Cortex of kidney (tissue), 1 donor: Measurements from ENCODE around the gene ZPBP.

Source experiments
- DNase-seq: peaks from one replicate; lab custom pipeline; 2025; lab: John Stamatoyannopoulos, UW

ZPBP gene

GRCh38 chr7:50092579-50093491 is at the start of gene ZPBP:
Gene ZPBP, minus strand, starts transcription at chr7:50093246. Its CDS starts 52 bp downstream, at chr7:50093194.
- DNase-seq, result no peak

- DNase-seq, result no peak
Measured at GRCh38 chr7:50142425-50143017, 49.5 kb upstream of the ZPBP start.

- DNase-seq, result no peak
Measured at GRCh38 chr7:50141854-50142253, 48.8 kb upstream of the ZPBP start.

- no peak for DNase-seq
Measured at GRCh38 chr7:50141131-50141530, 48.1 kb upstream of the ZPBP start.

- DNase-seq, result no peak
Measured at GRCh38 chr7:50140688-50141087, 47.6 kb upstream of the ZPBP start.

GRCh38 chr7:50138101-50138500 is 45.1 kb upstream of the ZPBP start:
- DNase-seq, result no peak

GRCh38 chr7:50125766-50126165 is 32.7 kb upstream of the ZPBP start:
- no peak for DNase-seq

- no peak for DNase-seq
Measured at GRCh38 chr7:50121286-50121685, 28.2 kb upstream of the ZPBP start.

GRCh38 chr7:50119815-50120637 is 27.0 kb upstream of the ZPBP start:
- no peak for DNase-seq

- no peak for DNase-seq
Measured at GRCh38 chr7:50112250-50112649, 19.2 kb upstream of the ZPBP start.

GRCh38 chr7:50101873-50102272 is 8.8 kb upstream of the ZPBP start:
- DNase-seq, result no peak

GRCh38 chr7:50095634-50096033 is 2.6 kb upstream of the ZPBP start:
- DNase-seq, result no peak

- no peak for DNase-seq
Measured at GRCh38 chr7:50088463-50089129, 4.5 kb downstream of the ZPBP start.

- DNase-seq, result no peak
Measured at GRCh38 chr7:50085344-50085743, 7.7 kb downstream of the ZPBP start.

- no peak for DNase-seq
Measured at GRCh38 chr7:50073093-50073492, 20.0 kb downstream of the ZPBP start.

- DNase-seq, result no peak
Measured at GRCh38 chr7:50069613-50070012, 23.4 kb downstream of the ZPBP start.

- no peak for DNase-seq
Measured at GRCh38 chr7:50068850-50069551, 24.0 kb downstream of the ZPBP start.

- no peak for DNase-seq
Measured at GRCh38 chr7:50068026-50068425, 25.0 kb downstream of the ZPBP start.

- no peak for DNase-seq
Measured at GRCh38 chr7:50062951-50063350, 30.1 kb downstream of the ZPBP start.

- DNase-seq, result no peak
Measured at GRCh38 chr7:50056131-50056530, 36.9 kb downstream of the ZPBP start.

GRCh38 chr7:50047716-50048115 is 45.3 kb downstream of the ZPBP start:
- DNase-seq, result no peak
